Central memory CD8-positive, alpha-beta T cell (primary cell): ENCODE results near the gene RNF112.

Experiments used
- ATAC-seq: fragments of 150-1000 bp; cut with Tn5 transposase; replicated peaks from 2 replicates; pipeline ENCODE4 v1.10.0; 2022; ENCODE audit warnings: mild to moderate bottlenecking, moderate FRiP score, moderate number of reproducible peaks; ENCODE audit not compliant: poor library complexity, severe bottlenecking; ENCODE audit errors: extremely low read depth
- DNase-seq, 2 donors: peaks; one replicate each; pipeline ENCODE4 v3.0.0; 2021; ENCODE audit warnings: low spot score in 2 of 2
- H3K27ac Mint-ChIP-seq: one replicate; pipeline ENCODE4 v1.8.0; 2022; ENCODE audit warnings: low read depth, mild to moderate bottlenecking, moderate library complexity, mixed read lengths
- H3K27me3 Mint-ChIP-seq: one replicate; pipeline ENCODE4 v1.8.0; 2022; ENCODE audit warnings: mixed read lengths
- H3K36me3 Mint-ChIP-seq: one replicate; pipeline ENCODE4 v1.8.0; 2022; ENCODE audit warnings: mild to moderate bottlenecking, moderate library complexity, mixed read lengths; ENCODE audit not compliant: insufficient read depth
- H3K4me1 Mint-ChIP-seq: one replicate; pipeline ENCODE4 v1.8.0; 2022; ENCODE audit warnings: mixed read lengths
- H3K4me3 Mint-ChIP-seq: one replicate; pipeline ENCODE4 v1.8.0; 2022; ENCODE audit warnings: mild to moderate bottlenecking, moderate library complexity, mixed read lengths
- H3K9me3 Mint-ChIP-seq: one replicate; pipeline ENCODE4 v1.8.0; 2022; ENCODE audit warnings: mixed read lengths

RNF112 gene

GRCh38 chr17:19369107-19369778 is 41.8 kb upstream of the RNF112 start:
- Mint-ChIP-seq H3K4me3 (peak overlapping the region; percentile 78), H3K36me3 (peaks cover 2% of the 10 kb centered on the region), H3K4me1 (peaks cover 43% of the 10 kb centered on the region), H3K9me3 (no peaks in the 10 kb centered on the region), H3K27me3 (no peaks in the 10 kb centered on the region), H3K27ac (peak overlapping the region; percentile 95)
- DNase-seq, result no peak
- no peak for ATAC-seq

GRCh38 chr17:19369846-19370492 is 41.1 kb upstream of the RNF112 start:
- Mint-ChIP-seq H3K4me3 (peak overlapping the region; percentile 78), H3K27ac (peak overlapping the region; percentile 95), H3K36me3 (no peaks in the 10 kb centered on the region), H3K4me1 (peaks cover 43% of the 10 kb centered on the region), H3K27me3 (no peaks in the 10 kb centered on the region), H3K9me3 (no peaks in the 10 kb centered on the region)
- DNase-seq (no peak), ATAC-seq (peak; percentile 86)

- no peaks in the 10 kb centered on the region for H3K27me3 Mint-ChIP-seq
- DNase-seq (no peak), ATAC-seq (peak; percentile 41)
- H3K9me3 Mint-ChIP-seq, result no peaks in the 10 kb centered on the region
- H3K36me3 Mint-ChIP-seq, result no peaks in the 10 kb centered on the region
- H3K27ac Mint-ChIP-seq, result peak overlapping the region; percentile 95
- H3K4me1 Mint-ChIP-seq, result peaks cover 43% of the 10 kb centered on the region
- H3K4me3 Mint-ChIP-seq, result peak overlapping the region; percentile 78
These were observed 40.5 kb upstream of the RNF112 start for GRCh38 chr17:19370493-19370960.

- no peaks in the 10 kb centered on the region for H3K9me3 Mint-ChIP-seq
- ATAC-seq (no peak), DNase-seq (no peak)
- peak overlapping the region; percentile 78 for H3K4me3 Mint-ChIP-seq
- no peaks in the 10 kb centered on the region for H3K36me3 Mint-ChIP-seq
- peaks cover 48% of the 10 kb centered on the region for H3K4me1 Mint-ChIP-seq
- H3K27me3 Mint-ChIP-seq, result no peaks in the 10 kb centered on the region
- H3K27ac Mint-ChIP-seq, result peak overlapping the region; percentile 95
These were observed 39.6 kb upstream of the RNF112 start for GRCh38 chr17:19371259-19372010.

- DNase-seq, result no peak
- Mint-ChIP-seq H3K4me1 (peaks cover 52% of the 10 kb centered on the region), H3K36me3 (no peaks in the 10 kb centered on the region), H3K9me3 (no peaks in the 10 kb centered on the region), H3K4me3 (peak overlapping the region; percentile 34), H3K27me3 (no peaks in the 10 kb centered on the region), H3K27ac (no peak overlapping the region)
- no peak for ATAC-seq
These were observed 39.0 kb upstream of the RNF112 start for GRCh38 chr17:19372011-19372370.

- ATAC-seq (no peak), DNase-seq (no peak)
- Mint-ChIP-seq H3K9me3 (no peaks in the 10 kb centered on the region), H3K4me3 (peak overlapping the region; percentile 34), H3K27me3 (no peaks in the 10 kb centered on the region), H3K27ac (no peak overlapping the region), H3K4me1 (peaks cover 57% of the 10 kb centered on the region), H3K36me3 (peaks cover 3% of the 10 kb centered on the region)
These were observed 38.6 kb upstream of the RNF112 start for GRCh38 chr17:19372439-19372838.

GRCh38 chr17:19372866-19373504 is 38.0 kb upstream of the RNF112 start:
- H3K4me3 Mint-ChIP-seq, result no peak overlapping the region

GRCh38 chr17:19374136-19374535 is 36.9 kb upstream of the RNF112 start:
- ATAC-seq (no peak), DNase-seq (no peak)
- no peak overlapping the region for H3K4me3 Mint-ChIP-seq
- H3K36me3 Mint-ChIP-seq, result peaks cover 13% of the 10 kb centered on the region
- no peak overlapping the region for H3K27ac Mint-ChIP-seq
- no peaks in the 10 kb centered on the region for H3K27me3 Mint-ChIP-seq
- H3K4me1 Mint-ChIP-seq, result peaks cover 52% of the 10 kb centered on the region
- H3K9me3 Mint-ChIP-seq, result no peaks in the 10 kb centered on the region

More at GRCh38 chr17:19372866-19373504, 38.0 kb upstream of the RNF112 start:
- DNase-seq (no peak), ATAC-seq (no peak)
- Mint-ChIP-seq H3K27ac (no peak overlapping the region), H3K27me3 (no peaks in the 10 kb centered on the region), H3K36me3 (peaks cover 8% of the 10 kb centered on the region), H3K9me3 (no peaks in the 10 kb centered on the region), H3K4me1 (peaks cover 60% of the 10 kb centered on the region)

- no peak for DNase-seq
- peak overlapping the region; percentile 37 for H3K4me3 Mint-ChIP-seq
- H3K36me3 Mint-ChIP-seq, result peaks cover 16% of the 10 kb centered on the region
- no peak overlapping the region for H3K27ac Mint-ChIP-seq
- peaks cover 40% of the 10 kb centered on the region for H3K4me1 Mint-ChIP-seq
- H3K9me3 Mint-ChIP-seq, result no peaks in the 10 kb centered on the region
- no peak for ATAC-seq
- H3K27me3 Mint-ChIP-seq, result no peaks in the 10 kb centered on the region
These were observed 35.3 kb upstream of the RNF112 start for GRCh38 chr17:19375732-19376131.

GRCh38 chr17:19376811-19377210 is 34.2 kb upstream of the RNF112 start:
- ATAC-seq, result no peak
- peaks cover 35% of the 10 kb centered on the region for H3K4me1 Mint-ChIP-seq
- DNase-seq, result no peak
- no peaks in the 10 kb centered on the region for H3K27me3 Mint-ChIP-seq
- H3K4me3 Mint-ChIP-seq, result peak overlapping the region; percentile 100
- no peaks in the 10 kb centered on the region for H3K9me3 Mint-ChIP-seq
- H3K27ac Mint-ChIP-seq, result peak overlapping the region; percentile 97
- H3K36me3 Mint-ChIP-seq, result peaks cover 22% of the 10 kb centered on the region

- peak overlapping the region; percentile 100 for H3K4me3 Mint-ChIP-seq
- H3K27ac Mint-ChIP-seq, result peak overlapping the region; percentile 97
- H3K4me1 Mint-ChIP-seq, result peaks cover 27% of the 10 kb centered on the region
- H3K9me3 Mint-ChIP-seq, result no peaks in the 10 kb centered on the region
- H3K36me3 Mint-ChIP-seq, result peaks cover 22% of the 10 kb centered on the region
- DNase-seq, result peak; percentile 80 to 91
- no peaks in the 10 kb centered on the region for H3K27me3 Mint-ChIP-seq
- peak; percentile 94 for ATAC-seq
These were observed 33.2 kb upstream of the RNF112 start for GRCh38 chr17:19377602-19378415.
